ENCODE data around the gene BCAP31. TPM values are rescaled to one million over a fixed set of nuclear protein-coding genes. Genes with fewer than 3 reads are reported as not detected.

Gene BCAP31
- total RNA-seq, 2 donors from 2014 or later: 64.6 TPM

DNA sequence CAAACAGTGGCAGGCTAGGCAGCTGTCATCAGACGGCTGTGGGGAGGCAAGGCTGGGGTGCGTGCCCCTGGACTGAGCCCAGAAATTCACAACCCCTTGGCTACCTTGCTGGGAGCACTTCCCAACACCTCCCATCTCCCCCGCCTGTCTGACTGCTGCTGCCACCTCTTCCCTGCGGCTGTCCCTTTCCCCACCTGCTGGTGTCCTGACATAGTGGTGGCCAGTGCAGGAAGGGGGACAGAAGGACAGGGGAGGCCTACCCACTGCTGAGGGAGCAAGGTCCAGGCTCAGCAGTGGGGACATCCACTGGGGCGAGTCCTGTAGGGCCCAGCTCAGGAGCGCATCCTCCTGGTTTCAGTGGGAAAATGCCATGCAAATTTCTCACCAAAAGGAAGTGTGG lies 3.9 kb upstream of the BCAP31 start:
- WGBS, 2 donors: 30% methylated on average over 2 of the region's 6 CpGs; no CpG with 5 or more reads in 1 of the 2 donors
- H3K4me1 ChIP-seq: peaks cover 47% of the 10 kb centered on the region
- peak overlapping the region; percentile 63 to 92 (median 87) for H3K27ac ChIP-seq

GRCh38 chrX:153727123-153727931 lies 3.1 kb upstream of the BCAP31 start:
- peak; percentile 39 for ATAC-seq
- Histone ChIP-seq H3K4me3 (no peak overlapping the region), H3K27ac (peak overlapping the region; percentile 63 to 92 (median 87)), H3K36me3 (replicated peaks in 1 of 2; ENCODE audit: insufficient read depth in 1 of 2, low read depth in 2 of 2) (no peaks in the 10 kb centered on the region), H3K9me3 (no peaks in the 10 kb centered on the region), H3K27me3 (no peaks in the 10 kb centered on the region), H3K4me1 (peaks cover 54% of the 10 kb centered on the region)
- DNase-seq: peak; percentile 77 to 89 (median 86)
- intact Hi-C loops (cut with DNase I): no loop called here
- 0 to 4% methylated on average over 1 to 19 of the region's 23 CpGs for WGBS, 2 donors
- TF ChIP-seq POLR2A (IDR thresholded peaks at IDR 0.05) (no peak), CTCF (IDR thresholded peaks at IDR 0.05) (no peak)

More for the DNA sequence above, 3.9 kb upstream of the BCAP31 start:
- TF ChIP-seq CTCF (IDR thresholded peaks at IDR 0.05) (no peak), POLR2A (IDR thresholded peaks at IDR 0.05) (no peak)
- DNase-seq: peak in 1 of 4 donors; percentile 11
- H3K27me3 ChIP-seq: no peaks in the 10 kb centered on the region
- H3K4me3 ChIP-seq: no peak overlapping the region
- intact Hi-C loops (cut with DNase I): no loop called here
- no peaks in the 10 kb centered on the region for H3K9me3 ChIP-seq
- ATAC-seq: no peak
- H3K36me3 ChIP-seq (replicated peaks in 1 of 2; ENCODE audit: insufficient read depth in 1 of 2, low read depth in 2 of 2): no peaks in the 10 kb centered on the region

DNA sequence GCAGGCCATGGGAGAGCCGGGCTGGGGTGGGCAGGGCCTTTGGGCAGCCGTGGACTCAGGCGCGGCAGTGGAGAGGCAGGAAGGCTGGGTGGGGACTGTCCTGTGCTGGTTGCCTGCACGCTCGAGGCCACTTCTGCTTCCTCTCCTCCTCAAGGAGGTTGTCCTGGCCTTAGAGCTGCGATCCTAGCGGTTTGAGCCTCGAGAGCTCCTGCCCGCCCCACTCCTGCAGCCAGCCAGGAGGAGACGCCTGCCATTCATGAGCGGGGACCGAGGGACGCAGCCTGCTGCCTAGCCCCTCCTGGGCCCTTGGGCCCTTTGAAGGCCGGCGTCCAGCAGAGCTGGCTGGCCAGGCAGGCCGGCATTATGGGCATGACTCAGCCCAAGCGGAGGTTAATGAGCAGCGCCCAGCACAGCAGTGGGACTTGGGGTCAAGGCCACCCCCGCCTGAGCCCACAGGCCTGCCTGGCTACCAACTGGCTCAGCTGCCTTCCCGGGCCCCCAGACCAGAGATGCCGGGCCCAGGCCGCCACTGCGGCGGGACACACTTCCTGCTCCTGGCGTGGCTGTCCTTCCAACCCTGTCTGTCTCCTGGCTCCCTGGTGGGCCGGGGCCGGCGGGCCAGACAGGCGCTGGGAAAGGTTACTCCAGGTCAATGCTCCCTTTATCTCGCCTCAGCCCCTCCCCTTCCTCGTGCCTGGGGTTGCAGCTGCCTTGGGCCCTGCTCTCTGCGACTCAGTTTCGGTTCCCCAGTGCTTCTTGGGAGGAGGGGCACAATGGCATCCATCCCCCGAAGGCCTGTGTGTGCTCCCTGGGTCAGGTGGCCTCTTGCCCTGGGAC lies 2.3 kb upstream of the BCAP31 start:
- peaks cover 61% of the 10 kb centered on the region for H3K4me1 ChIP-seq
- intact Hi-C loops (cut with DNase I): no loop called here
- DNase-seq: peak; percentile 52 to 74 (median 66)
- H3K9me3 ChIP-seq: no peaks in the 10 kb centered on the region
- ATAC-seq: peak; percentile 3
- H3K27ac ChIP-seq: peak overlapping the region; percentile 63 to 92 (median 87)
- no peaks in the 10 kb centered on the region for H3K27me3 ChIP-seq
- H3K36me3 ChIP-seq (replicated peaks in 1 of 2; ENCODE audit: insufficient read depth in 1 of 2, low read depth in 2 of 2): no peaks in the 10 kb centered on the region
- WGBS, 2 donors: 0% methylated on average over 22 of the region's 35 CpGs; no CpG with 5 or more reads in 1 of the 2 donors
- H3K4me3 ChIP-seq: no peak overlapping the region
- TF ChIP-seq POLR2A (IDR thresholded peaks at IDR 0.05) (peak in 2 of 3 donors; percentile 12 to 45), CTCF (IDR thresholded peaks at IDR 0.05) (no peak)

- intact Hi-C loops (cut with DNase I): no loop called here
- whole genome bisulfite sequencing, 2 donors: 29% methylated on average over 32 of the region's 35 CpGs; no CpG with 5 or more reads in 1 of the 2 donors
- H3K4me3 ChIP-seq: no peak overlapping the region
- peak overlapping the region; percentile 63 to 92 (median 87) for H3K27ac ChIP-seq
- no peak for ATAC-seq
- peaks cover 63% of the 10 kb centered on the region for H3K4me1 ChIP-seq
- TF ChIP-seq POLR2A (IDR thresholded peaks at IDR 0.05): no peak
- no peak for TF ChIP-seq CTCF (IDR thresholded peaks at IDR 0.05)
- no peaks in the 10 kb centered on the region for H3K9me3 ChIP-seq
- DNase-seq: peak in 1 of 4 donors; percentile 40
- no peaks in the 10 kb centered on the region for H3K27me3 ChIP-seq
- H3K36me3 ChIP-seq (replicated peaks in 1 of 2; ENCODE audit: insufficient read depth in 1 of 2, low read depth in 2 of 2): no peaks in the 10 kb centered on the region
Observed at GRCh38 chrX:153725832-153726285, 1.7 kb upstream of the BCAP31 start.
